GM23338 (cell line): ENCODE measurements around the gene UNK.

Experiments used
- CREB1 ChIP-seq: fragments of 250-450 bp; sonication (Bioruptor Pico); IDR thresholded peaks from 2 replicates; pipeline ENCODE4 v1.5.0; 2020; ENCODE audit warnings: low read depth, mild to moderate bottlenecking, moderate library complexity
- CTCF ChIP-seq, 2 experiments: fragments of 200-600 bp in 1 of 2; sonication (generic) in 1 of 2; conservative IDR thresholded peaks; 2 replicates each; pipeline versions ENCODE4 v1.5.1 to v1.6.1; 2016 to 2017; ENCODE audit warnings: antibody characterized with exemption in 2 of 2, low read depth in 2 of 2, mild to moderate bottlenecking in 2 of 2, moderate library complexity in 1 of 2
- EZH2 ChIP-seq: fragments of 200-600 bp; sonication (generic); IDR thresholded peaks from one replicate; pipeline ENCODE4 v1.8.0; 2017; ENCODE audit warnings: antibody characterized with exemption, mild to moderate bottlenecking, low read depth; ENCODE audit not compliant: unreplicated experiment
- EZH2phosphoT487 ChIP-seq: fragments of 200-600 bp; sonication (generic); IDR thresholded peaks from one replicate; pipeline ENCODE4 v1.8.1; 2018; ENCODE audit warnings: antibody characterized with exemption; ENCODE audit not compliant: unreplicated experiment
- JUNB ChIP-seq: IDR thresholded peaks from one replicate; pipeline ENCODE4 v1.6.1; 2016; ENCODE audit warnings: antibody characterized with exemption; ENCODE audit not compliant: unreplicated experiment
- NANOG ChIP-seq: IDR thresholded peaks from 2 replicates; pipeline ENCODE4 v1.6.1; 2016; ENCODE audit warnings: antibody characterized with exemption, borderline replicate concordance
- POLR2AphosphoS5 ChIP-seq: IDR thresholded peaks from 2 replicates; pipeline ENCODE4 v1.6.1; 2016; ENCODE audit warnings: antibody characterized with exemption, low read depth
- REST ChIP-seq: IDR thresholded peaks from one replicate; pipeline ENCODE4 v1.6.1; 2018; ENCODE audit warnings: antibody characterized with exemption; ENCODE audit not compliant: unreplicated experiment
- STAT1 ChIP-seq: IDR thresholded peaks from one replicate; pipeline ENCODE4 v1.6.1; 2016; ENCODE audit warnings: antibody characterized with exemption; ENCODE audit not compliant: unreplicated experiment
- ZNF114 ChIP-seq: fragments of 250-450 bp; sonication (Bioruptor Pico); IDR thresholded peaks from 2 replicates; pipeline ENCODE4 v1.5.0; 2020; ENCODE audit warnings: mild to moderate bottlenecking, moderate library complexity
- ZNF331 ChIP-seq: fragments of 250-450 bp; sonication (Bioruptor Pico); IDR thresholded peaks from 2 replicates; pipeline ENCODE4 v1.5.0; 2020; ENCODE audit warnings: low read depth, mild to moderate bottlenecking, moderate library complexity
- ZNF462 ChIP-seq: fragments of 250-450 bp; sonication (Bioruptor Pico); IDR thresholded peaks from 2 replicates; pipeline ENCODE4 v1.5.0; 2020; ENCODE audit warnings: mild to moderate bottlenecking, moderate library complexity

GRCh38 chr17:75765981-75766380 is 18.6 kb upstream of the UNK start:
- TF ChIP-seq CTCF (conservative IDR thresholded peaks at IDR 0.05; ENCODE audit: low read depth in 2 of 2) (no peak), POLR2AphosphoS5 (no peak), EZH2 (no peak), ZNF331 (CRISPR knock-in tag) (no peak), EZH2phosphoT487 (no peak), ZNF114 (no peak), CREB1 (no peak), ZNF462 (CRISPR knock-in tag) (no peak), NANOG (no peak), REST (no peak), STAT1 (no peak), JUNB (no peak)
